ENCODE results near the gene RBP2.

DNA sequence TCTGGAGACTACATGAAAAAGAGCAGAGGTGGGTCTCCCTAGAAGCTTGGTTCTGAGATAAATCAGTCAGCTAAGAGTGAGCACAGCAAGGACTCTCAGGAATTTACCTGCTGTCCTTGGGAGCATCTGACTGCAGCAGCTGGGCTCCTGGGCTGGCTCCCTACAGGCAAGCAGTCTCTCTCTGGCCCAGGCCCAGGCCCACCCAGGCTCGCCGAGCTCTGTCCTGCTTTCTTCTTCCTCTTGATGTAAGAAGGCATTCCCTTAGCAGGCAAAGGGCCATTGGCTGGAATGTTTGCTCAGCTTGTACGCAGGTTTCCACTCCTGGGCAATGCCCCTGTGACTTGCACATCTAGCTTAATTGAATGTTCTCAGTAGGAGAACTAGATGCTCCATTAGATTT lies 4.3 kb upstream of the RBP2 start:
- no peak for TF ChIP-seq ZNF347 (CRISPR knock-in tag; IDR thresholded peaks at IDR 0.05; ENCODE audit: low read depth)
- no peak for TF ChIP-seq REST (IDR thresholded peaks at IDR 0.05; ENCODE audit: borderline replicate concordance)
- TF ChIP-seq REST (CRISPR knock-in tag; IDR thresholded peaks at IDR 0.05; ENCODE audit: low read depth), result no peak

Data from K562 (cell line).